Stimulated activated CD4-positive, alpha-beta T cell treated with anti-CD3 and anti-CD28 coated beads, Interleukin-12 subunit alpha, Interleukin-12 subunit beta, amount 100 ng/mL, for 24 hours (primary cell): ENCODE results near the gene MPST.

ENCODE experiments used
- DNase-seq, 2 experiments: peaks; one replicate each; pipeline ENCODE4 v3.0.0-alpha.2; 2020; ENCODE audit warnings: low read depth in 2 of 2

The MPST gene

DNA sequence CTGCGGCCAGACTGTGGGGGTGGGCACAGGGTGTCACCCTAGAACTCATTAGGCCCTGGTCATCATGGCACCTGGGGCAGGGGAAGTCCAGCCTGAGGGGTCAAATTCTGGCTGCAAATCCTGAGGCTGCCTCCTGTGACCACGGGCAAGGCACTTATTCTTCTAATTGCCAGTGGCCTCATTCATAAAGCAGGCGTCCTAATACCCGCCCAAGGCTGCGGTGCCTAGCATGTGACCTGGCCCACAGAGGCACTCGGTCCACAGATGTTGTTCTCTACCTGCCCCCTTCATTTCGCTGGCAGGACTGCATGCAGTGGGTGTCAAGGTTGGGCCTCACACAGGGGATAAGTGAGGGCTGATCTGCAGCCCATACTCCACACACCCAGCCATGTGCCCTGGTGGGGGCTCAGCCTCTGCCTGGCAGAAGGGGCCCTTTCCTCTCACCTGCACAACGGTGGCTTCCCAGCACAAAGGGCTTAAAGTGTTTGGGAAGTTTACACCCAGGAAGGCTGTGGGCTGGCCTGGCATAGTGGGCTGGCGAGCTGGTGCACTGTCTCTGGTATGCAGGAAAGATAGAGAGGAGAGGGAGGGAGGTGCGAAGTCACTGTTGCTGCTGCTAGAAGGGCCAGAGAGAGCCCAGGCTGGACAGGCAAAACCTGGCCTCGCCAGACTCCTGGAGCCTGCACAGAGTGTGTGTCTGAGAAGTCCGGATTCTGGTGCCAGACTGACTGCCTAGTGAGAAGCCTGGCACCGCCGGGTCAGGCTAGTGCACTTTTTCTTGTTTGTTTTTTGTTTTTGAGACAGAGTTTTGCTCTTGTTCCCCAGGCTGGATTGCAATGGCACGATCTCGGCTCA, 3.2 kb downstream of the MPST start:
- DNase-seq = no peak

DNA sequence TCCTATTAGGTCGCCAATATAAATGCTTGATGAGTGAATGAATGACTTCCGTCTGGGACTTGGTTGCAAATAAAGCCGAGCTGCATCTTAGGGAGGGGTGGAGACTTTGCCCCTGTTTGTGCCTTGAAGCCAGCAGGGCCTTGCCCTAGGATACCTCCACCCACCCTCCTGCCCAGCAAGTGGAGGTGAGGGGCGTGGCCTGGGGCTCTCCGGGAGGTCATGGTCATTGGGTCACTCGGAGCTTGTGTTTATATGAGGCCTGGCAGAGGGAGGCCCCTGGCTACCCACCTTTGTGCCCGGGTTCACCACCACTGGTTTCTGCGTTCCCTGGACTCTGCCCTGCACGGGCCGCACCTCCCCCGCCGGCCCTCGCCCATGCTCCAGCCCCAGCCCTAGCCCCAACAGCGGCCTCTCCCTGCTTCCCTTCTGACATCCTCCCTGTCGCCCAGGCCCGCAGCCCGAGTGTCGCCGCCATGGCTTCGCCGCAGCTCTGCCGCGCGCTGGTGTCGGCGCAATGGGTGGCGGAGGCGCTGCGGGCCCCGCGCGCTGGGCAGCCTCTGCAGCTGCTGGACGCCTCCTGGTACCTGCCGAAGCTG, 4.3 kb downstream of the MPST start:
- no peak for DNase-seq

GRCh38 chr22:37024339-37025157, 5.0 kb downstream of the MPST start:
- DNase-seq = no peak

DNA sequence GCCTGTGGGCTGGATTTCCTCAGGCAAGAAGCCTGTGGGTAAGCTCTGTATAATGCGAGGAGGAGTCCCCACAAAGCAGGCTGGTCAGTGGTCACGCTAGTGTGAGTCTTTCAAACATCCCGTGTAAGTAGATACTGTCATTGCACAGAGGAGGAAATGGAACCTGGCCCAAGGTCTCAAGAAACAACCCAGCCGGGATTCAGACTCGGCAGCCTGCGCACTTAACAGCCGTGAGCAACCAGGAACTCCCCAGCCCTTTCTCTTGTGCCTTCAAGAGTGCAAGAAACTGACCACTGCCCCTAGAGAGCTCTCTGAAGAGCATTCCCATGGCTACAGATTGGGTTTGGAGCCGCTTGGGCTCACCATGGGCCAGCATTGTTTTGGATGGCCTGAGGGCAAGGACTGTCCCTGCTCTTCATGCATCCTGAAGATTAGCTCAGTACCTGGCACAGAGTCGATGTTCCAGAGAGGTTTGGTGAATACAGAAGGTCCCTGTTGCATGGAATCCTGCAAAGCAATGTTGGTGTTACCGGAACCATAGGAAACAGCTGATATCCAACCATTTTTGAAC, 6.0 kb downstream of the MPST start:
- no peak for DNase-seq

- DNase-seq = no peak
These were observed 6.8 kb downstream of the MPST start for GRCh38 chr22:37026325-37026724.

DNA sequence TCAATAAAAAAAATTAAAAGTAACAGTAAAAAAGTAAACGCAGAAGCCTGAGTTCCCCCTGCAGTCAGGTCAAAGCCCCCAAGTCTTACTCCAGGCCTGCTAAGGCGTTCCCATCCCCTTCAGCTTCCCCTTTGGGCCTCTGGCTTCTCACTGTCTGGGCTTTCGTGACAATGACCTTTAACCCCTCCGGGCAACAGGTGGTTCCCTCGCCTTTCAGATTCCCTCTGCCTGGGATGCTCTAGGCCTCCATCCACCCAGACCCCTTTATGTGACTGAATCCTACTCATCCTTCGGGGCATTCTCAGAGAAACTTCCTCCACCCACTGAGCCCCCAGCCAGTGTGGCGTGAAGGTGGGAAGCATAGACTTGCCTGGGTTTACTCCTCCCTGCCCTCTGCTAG, 8.0 kb downstream of the MPST start:
- no peak for DNase-seq

DNA sequence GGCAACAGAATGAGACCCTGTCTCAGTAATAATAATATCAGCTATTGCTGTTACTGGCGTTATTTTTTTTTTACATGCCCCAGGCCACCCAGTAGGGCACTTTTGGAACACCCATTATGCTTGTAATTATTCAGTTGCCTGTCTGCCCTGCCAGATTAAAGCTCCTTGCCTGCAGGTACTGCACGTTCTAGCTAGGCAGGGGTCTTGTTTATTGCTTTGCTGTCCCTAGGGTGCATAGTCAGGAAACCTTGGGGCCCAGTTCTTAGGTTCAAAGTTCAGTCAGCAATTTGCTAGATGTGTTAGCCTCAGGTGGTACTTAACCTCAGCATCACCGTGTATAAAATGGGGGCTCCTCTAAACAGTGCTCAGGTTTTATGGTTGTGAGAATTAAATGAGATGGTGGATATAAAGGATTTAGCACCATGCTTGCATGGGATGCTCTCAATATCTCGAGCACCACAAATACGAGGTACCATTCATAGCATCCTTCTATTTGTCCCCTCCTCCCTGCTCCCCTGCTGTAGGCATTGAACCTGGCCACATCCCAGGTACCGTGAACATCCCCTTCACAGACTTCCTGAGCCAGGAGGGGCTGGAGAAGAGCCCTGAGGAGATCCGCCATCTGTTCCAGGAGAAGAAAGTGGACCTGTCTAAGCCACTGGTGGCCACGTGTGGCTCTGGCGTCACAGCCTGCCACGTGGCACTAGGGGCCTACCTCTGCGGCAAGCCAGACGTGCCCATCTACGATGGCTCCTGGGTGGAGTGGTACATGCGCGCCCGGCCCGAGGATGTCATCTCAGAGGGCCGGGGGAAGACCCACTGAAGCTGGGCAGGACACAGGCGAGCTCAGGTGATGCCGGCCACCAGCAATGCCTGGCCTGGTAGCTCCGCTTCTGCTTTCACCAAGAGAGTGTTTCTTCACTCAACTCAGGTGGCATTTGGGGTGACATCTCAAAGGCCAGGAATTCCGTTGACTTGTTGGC, 9.4 kb downstream of the MPST start:
- no peak for DNase-seq

DNA sequence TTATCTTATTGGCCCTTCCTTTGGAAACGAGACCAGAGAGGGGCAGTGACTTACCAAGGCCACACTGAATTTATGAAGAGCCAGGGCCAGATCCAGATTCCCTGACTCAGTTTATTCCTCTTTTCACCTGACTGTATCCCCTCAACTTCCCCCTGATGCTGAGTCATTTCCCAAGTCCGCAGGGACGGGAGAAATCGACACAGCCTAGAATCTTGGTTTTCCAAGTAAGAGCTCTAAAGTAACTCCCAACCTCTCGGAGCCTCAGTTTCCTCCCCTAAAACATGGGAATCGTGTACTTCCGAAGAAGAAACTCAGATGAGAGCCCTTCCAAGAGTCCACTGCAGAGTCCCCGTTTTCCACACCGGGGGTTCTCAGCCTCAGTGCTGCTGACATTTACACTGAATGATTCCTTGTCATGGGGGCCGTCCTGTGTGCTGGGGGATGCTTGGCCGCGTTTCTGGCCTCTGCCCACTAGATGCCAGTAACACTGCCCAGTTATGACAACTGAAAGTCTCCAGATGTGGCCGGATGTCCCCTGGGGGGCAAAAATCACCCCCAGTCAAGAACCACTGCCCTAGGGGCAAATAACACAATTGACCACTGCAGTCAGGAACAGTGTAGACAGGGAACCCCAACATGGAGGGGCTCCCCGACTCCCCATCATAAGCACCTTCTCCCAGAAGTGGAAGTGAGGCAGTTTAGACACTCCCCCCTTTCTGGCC, 11.2 kb downstream of the MPST start:
- no peak for DNase-seq

DNA sequence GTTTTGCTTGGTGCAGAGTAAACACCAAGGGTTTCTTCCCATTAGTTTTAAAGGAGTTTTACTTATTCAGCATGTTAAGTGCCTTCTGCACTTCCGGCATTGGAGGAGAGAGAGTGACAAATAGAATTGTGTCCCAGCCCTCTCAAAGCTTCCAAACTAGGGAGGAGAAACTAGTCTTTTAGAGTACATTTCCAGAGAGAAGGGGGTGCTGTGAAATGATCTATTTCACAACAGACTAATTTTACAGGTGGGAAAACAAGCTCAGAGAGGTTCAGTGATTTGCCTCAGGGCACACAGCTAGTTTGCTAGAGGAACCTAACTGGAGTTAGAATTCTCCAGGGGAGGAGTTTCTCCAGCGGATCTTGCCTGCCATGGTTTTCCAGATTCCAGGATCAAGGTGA, 12.6 kb downstream of the MPST start:
- no peak for DNase-seq

DNA sequence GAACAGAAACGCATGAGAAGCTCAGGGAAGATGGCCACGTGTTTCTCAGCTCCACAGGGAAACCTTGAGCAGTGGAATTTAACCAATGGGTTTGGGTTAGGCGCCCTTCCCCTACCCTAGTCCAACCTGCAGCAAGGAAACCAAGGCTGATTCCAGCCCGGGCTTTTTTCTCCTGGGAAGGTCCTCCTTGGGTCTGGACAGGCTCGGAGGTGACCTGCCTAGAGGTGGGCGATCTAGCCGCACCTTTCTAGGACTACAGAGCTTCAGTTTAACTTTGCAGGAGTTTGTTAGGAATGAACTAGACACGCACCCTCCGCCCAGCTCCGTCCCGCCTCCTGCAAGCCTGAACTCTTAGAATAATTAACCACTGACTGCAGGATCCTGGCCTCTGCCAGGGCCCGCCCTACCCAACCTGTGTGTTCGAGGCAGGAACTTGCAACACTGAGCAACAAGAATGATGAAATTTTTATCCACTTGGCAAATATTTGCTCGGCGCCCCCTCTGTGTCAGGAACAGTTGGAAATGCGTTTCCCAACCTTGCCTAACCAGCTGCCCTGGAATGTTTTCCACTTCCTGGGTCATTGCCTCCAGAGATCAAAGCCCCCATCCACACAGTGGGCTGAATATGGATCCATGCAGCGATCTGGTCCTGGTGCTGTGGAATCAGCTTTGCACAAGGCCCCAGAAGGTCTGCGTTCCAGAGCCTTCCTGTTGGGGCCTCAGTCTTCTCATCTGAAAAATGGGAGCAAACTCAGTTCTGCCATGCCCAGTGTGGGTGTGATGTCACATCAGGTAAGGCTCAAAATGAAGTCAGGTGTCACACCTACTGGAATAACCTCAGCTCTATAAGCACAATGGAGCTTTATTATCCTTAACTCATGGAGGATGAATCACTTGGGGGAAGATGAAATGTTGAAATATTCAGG, 13.3 kb downstream of the MPST start:
- no peak for DNase-seq

DNA sequence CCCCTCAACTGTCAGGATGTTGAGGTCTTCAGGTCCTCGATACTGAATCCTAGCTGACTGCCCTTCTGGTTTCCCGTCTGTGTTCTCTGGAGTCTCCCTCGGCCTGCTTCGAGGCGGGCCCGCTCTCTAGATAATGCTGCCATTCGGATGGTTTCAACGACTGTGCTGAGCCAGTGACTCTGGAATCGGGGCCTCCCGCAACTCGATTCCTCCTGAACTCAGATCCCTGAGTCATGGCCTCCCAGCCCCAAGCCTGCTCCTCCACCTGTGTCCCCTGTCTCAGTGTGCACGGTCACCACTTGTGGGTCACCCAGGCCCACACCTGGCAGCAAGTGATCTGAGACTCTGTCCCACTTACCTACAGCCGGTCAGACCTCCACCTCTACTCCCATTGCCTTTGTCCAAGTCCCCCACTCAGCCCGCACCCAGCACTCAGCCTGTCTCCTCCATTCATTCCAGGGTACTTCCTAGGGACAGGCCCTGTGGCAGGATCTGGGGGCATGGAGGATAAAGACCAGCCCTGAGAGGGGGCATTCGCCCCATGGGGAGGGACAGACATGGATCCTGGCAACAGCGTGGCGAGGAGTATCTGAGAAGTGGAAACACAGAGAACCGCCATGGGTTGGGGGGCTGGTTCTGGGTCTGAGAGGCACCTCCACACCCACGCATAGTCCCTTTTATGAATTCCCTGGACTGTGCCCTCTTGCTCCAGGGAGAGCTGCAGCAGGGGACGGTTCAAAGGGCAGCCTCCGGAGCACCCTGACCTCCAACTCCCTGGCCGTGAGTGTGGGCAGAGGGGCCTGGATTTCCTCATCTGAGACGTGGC, 14.3 kb downstream of the MPST start:
- no peak for DNase-seq

GRCh38 chr22:37036655-37037377, 17.3 kb downstream of the MPST start:
- DNase-seq = no peak

DNA sequence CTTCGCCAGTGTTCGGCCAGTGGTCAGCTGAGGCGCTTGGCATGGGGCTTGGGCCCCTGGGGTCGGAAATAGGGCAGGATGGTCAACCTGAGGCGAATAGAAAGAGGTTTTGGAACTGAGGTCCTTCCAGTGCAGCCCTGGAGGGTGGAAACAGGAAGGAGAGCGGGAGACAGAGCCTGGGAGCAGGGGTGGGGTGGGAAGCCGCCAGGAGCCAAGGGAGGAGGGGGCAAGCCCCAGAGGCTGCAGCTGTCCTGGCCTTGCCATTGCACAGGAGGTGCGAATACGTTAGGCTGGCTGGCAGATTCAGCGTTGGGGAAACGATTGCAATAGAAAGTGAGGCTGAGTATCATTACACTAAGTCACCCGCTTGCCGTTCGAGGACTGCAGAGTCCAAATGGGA, 18.1 kb downstream of the MPST start:
- no peak for DNase-seq

- no peak for DNase-seq
These were observed 19.9 kb downstream of the MPST start for GRCh38 chr22:37039466-37039865.

DNA sequence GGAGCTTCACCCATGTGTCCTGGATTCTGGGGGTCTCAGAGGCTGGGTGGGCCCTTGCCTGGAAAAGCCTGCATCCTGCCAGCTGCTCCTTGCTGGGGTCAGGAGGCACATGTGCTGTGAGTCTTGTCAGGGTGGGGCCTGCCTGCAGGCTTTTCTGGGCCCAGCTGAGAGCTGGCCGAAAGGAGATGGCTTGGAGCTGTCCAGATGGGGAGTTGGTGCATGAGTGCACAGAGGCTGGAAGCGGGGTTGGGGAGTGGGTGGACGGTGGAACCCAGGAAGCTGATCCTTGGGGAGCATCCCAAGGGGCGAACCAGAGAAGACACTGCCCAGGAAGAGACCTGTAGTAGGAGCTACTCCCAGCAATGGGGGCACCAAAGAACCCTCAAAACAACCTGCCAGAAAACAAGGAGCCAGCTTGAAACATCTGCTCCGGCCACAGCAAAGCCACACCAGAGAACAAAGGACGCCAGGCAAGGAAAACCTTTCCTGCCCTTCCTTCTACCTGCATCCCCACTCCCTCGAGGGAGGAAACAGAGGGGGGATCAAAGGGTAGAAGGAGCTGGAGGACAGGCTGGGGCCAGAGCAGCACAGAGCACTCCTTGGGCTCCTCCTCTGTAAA, 23.8 kb downstream of the MPST start:
- no peak for DNase-seq

GRCh38 chr22:37043828-37044538, 24.4 kb downstream of the MPST start:
- DNase-seq = peak in 1 of 2 experiments; percentile 40
